ENCODE measurements around the gene HEXIM1.
"Not testable (repeated sequence)": the region's sequence is repeated elsewhere in the genome, so short reads cannot be mapped to it uniquely, and the experiment has no call there.

HEXIM1 gene

DNA sequence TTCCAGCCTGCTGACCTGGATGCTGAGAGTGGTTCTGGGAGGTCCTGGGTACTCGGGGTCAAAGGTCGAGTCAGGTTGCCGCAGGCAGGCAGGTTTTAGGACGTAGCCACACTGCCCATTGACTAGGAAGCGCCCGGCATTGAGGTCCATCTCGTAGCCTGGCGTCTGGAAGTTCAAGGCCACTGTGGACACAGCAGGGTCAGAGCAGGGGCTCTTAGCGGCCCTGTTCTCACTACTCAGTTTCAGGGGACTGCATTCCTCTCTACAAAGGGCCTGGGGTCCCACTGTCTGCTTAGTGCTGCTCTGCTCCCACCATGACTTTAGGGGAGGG, 34.9 kb upstream of the HEXIM1 start:
- no peak for DNase-seq (ENCODE audit: low read depth, low spot score)

DNA sequence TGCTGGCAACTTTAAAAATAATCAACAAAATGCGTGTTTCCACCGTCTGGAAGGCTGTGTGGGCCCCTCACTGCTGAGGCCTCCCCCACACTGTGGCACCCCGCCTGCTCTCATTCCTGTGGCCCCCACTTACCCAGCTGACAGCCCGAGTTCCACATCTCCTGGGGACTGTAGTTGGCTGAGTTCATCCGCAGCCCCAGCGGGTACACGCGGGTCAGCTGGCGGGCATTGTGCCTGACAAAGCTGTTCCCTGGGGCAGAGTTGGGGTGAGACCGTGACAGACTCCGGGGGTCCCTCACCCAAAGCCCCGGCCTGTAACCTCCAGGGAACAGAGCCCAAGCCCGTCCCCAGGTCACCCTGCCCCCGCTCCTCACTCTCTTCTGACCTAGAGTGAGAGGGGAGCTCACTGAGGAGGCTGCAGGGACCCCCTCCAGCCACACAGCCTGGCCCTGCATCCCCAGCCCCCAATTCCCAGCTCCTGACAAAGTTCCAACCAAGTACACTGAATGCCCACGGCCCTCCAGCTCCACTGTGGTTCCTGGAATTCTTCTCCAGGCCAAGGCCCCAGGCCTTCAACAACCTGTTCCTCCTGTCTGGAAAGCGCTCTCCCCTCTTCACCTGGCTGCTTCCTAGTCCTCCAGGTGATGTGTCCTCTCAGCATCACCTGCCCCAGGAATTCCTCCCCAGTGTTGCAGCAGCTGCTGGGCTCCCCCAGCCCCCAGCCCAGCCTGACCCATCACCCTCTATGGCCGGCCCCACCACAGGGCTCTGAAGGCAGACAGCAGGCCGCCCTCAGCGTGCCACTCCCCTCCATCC, 34.0 kb upstream of the HEXIM1 start:
- DNase-seq (ENCODE audit: low read depth, low spot score): no peak

DNA sequence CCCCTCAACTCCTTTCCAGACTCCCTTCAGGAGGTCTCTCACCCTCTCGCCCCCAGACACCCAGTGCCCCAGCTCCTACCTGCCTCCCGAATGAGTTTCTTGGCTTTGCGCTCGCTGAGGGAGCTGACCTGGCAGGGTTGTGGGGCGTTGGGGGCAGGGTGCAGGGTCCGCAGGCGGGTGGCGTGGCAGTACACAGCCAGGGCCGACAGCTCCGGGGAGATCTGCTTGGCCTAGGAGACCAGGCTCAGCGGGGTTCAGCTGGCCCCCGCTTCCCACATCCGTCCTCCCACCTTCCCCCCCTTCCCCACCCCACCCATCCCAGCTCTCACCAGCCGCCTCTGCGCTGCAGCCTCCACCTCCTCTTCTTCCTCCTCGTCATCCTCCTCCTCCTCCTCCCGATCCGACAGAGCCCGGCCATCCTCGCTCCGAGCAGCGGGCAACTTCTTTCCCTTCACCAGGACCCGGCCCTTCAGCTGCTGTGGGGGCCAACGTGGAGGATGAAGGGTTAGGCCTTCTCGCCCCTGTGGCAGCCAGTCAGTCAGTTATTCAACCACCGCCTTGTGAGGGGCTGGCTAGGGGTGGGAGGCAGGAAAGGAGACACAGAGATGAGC, 33.2 kb upstream of the HEXIM1 start:
- no peak for DNase-seq (ENCODE audit: low read depth, low spot score)

DNA sequence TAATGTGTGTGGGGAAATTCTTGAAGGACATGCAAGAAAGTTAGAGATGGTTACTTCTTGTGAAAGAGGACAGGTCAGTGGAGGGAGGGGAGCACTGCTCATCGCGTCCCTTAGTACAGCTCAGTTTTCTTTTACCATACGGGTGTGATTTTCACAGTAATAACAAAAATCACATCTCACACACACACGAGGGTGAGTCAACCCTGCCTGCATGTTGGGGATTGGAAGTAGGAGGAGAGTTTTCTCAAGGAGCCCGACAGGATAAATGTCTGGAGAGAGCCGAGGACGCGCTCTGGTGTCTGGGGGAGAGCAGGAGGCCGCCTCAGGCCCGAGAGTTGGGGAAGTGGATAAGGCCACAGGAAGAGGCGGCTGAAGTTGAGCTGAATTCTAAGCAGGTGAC, 32.4 kb upstream of the HEXIM1 start:
- no peak for DNase-seq (ENCODE audit: low read depth, low spot score)

DNA sequence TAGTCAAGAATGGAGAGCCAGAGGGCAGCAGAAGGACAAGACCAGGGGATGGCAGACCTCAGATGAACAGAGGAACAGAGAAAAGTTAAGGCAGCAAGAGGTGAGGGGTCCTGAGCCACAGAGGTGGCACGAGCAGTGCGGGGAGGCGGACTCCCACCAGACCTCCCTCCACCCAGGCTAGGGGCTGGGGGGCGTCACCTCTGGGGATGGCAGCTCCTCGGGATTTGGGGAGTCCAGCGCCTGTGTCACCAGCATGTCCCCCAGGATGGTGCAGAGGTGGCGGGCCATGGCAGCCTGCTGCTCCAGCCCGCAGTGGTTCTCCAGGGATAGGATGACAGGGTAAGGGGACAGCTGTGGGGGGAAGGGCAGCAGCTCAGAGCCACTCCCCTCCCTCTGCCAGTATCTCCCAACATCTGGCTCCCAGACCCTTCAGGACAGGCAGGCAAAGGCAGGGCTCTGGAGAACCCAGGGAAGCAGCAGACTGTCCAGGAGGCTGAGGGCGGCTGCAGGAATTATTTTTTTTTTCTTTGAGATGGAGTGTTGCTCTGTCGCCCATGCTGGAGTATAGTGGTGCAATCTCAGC, 31.8 kb upstream of the HEXIM1 start:
- no peak for DNase-seq (ENCODE audit: low read depth, low spot score)

DNA sequence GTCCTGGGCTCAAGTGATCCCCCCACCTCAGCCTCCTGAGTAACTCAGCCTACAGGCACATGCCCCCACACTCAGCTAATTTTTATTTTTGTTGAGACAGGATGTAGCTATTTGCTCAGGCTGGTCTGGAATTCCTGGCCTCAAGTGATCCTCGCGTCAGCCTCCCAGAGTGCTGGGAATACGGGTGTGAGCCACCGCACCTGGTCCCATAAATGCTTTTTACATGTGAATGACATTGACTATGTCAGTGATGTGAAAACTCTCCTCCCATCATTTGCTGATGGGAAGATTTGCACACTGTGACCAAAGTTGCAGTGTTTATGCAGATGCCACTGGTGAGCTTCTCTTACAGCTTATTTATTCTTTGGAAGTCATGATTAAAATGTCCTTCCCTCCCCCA, 30.9 kb upstream of the HEXIM1 start:
- DNase-seq (ENCODE audit: low read depth, low spot score): no peak

DNA sequence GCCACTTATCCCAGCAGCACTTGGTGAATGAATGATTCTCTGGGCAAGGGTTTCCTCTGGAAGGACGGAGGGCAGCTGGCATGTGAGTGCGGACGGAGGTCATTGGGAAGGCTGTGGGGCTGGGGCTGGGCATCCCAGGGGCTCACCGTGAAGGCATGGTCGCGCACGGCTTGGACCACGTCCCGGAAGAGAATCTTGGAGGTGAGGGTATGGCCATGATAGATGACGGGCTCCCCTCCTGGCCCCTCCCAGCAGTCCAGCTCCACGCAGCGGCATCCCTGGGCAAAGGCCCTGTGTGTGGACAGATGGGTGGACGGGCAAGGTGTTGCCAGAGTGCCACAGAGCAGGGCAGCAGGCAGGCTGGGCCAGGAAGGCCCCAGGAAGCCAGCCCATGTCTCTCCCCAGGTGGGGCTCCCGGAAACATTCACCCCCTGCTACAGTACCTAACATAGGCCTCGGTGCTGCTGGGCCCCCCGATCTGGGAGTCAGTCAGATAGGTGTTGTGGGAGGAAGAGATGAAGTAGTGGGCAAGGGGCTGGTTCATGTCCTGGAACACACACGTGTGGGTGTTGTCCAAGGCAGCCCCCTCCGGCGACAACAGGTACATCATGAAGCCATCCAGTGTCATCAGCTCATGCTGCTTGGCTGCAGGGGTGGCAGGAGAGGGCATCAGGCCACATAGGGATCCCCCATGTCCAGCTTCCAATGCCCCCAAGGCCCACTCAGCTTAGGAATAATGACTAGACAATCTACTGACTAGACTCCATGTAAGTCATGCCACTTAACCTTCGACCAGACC, 30.2 kb upstream of the HEXIM1 start:
- no peak for DNase-seq (ENCODE audit: low read depth, low spot score)

DNA sequence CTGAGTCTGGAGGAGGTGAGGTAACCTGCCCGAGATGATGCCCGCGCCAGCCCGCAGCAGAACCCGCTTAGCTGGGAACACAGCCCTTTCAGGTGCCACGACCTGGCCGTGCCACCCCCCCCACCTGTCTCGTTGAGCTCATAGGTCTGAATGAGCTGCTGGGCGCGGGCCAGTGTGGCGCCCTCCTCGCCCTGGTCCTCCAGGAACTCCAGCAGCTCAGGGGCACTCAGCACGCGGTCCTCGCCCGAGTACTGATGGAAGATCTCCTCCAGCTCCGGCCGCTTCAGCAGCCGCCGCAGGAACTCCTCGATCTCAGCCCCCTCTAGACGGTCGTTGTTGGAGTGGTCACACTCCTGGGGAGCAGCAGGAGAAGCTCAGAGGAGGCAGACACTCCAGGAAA, 29.6 kb upstream of the HEXIM1 start:
- no peak for DNase-seq (ENCODE audit: low read depth, low spot score)

DNA sequence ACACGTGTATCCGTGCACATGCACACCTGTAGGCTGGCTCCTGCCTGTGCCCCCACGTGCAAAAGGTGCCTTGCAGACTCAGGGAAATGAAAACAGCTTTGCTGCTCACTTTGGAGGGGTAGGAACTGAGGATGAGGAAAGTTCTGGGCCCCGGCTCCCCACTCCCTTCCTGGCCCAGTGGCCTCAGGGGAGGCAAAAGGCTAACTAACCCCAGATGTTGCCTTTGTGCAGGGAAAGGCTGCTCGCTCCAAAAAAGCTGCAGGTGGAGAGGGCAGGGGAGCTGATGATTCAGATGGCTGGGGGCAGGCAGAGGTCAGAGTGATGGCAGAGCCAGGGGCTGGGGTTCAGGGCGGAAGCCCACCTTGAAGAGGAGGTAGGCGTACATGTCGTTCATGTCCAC, 28.3 kb upstream of the HEXIM1 start:
- DNase-seq (ENCODE audit: low read depth, low spot score): no peak

DNA sequence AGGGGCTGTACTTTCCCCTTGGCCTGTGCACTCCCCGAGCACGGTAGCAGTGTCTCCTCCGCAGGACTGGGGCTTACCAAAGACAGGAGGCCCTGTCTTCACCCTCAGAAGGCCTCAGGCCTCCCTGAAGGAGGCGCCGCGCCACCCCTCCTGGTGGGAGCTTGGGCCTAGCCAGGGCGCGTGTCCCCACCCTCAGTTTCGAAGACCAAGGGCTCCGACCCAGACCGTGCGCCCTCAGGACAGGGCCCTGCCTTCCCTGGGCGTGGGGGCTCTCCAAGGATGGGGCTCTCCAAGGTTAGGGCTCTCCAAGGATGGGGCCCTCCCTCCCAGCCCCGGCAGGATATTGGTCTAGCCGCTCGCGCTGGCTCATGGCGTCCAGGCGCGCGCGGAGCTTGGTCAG, 27.7 kb upstream of the HEXIM1 start:
- DNase-seq (ENCODE audit: low read depth, low spot score): no peak

DNA sequence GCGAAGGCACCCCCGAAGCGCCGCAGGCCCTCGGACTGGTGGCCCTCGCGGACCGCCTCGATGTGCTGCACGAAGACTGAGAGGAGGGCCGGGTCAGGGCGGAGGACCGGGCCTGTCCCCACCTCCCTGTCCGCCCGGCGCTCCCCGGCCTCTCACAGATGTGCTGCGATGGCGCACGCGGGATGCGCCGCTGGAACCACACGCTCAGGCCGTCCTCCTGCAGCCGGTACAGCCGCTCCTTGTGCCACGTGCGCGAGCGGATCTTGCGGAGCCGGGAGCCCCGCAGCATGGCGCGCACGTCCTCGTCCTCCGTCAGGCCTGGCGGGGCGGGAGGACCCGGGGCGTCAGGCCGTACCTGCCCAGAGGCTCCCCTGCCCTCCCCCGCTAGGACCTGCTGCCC, 27.2 kb upstream of the HEXIM1 start:
- no peak for DNase-seq (ENCODE audit: low read depth, low spot score)

DNA sequence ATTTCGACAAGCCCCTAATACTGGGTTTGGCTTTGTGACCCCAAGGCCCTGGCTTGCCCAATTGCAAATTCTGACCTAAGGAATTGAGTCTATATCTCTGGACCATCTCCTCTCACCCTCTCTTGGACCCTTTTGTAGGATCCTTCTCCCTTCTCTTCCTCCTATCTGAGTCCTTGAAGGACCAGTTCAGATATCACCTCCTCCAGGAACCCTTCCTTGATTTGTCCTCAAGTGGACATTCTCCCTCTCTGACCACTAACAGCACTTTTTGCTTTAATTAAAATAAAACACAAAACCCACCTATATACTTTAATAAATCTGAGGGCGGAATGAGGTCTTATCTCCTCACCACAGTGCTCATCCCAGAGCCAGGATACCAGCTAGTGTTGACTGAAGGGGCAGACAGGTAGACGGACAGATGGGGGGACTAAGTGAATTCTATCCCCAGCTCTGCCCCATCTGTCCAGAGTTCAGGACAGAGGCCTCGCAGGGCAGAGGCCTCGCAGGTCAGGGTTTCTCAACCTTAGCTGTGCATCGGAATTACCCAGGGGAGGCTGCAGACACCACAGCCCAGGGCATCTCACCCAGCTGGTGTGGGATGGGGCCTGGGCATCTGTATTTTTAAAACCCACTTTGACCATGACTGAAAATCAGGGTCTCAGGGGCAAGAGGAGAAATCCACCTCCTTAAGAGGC, 25.1 kb upstream of the HEXIM1 start:
- no peak for DNase-seq (ENCODE audit: low read depth, low spot score)

DNA sequence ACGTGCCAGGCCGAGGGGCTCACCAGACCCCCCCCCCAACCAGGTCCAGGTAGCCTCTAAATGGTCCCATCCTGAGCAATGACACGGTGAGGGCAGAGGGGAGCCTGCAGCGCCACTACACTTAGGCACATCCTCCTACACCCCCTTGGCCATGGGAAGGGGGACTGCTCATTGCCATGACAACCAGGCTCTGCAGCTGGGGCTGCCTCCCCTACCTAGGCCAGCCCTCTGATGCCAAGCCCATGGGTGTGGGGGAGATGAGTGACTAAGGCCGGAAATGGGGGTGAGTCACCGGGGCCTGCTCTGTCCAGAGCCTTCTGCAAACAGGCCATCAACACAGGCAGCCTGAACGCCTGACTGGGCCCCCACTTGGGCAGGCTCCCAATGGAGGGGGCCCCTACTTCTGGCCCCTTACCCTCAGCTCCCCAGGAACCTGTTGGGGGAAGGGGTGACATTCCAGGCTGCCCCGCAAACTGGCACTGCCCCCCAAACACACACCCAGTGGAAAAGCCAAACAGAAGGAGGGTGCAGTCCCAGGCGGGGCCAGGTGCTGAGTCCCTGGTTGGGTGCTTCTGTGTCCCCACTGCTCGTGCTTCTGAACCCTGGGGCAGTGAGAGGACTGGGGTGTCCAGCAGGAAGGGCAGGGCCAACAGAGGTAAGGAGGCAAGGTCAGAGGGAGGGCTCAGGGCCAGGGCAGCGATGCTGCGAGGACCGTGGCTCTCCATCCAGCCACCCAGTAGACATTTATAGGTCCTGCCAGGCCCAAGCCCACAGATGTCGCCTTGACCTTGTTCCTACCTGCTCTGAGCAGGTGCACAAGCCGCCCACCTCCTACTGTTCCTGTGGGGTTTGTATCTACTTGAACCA, 24.1 kb upstream of the HEXIM1 start:
- DNase-seq (ENCODE audit: low read depth, low spot score): no peak

DNA sequence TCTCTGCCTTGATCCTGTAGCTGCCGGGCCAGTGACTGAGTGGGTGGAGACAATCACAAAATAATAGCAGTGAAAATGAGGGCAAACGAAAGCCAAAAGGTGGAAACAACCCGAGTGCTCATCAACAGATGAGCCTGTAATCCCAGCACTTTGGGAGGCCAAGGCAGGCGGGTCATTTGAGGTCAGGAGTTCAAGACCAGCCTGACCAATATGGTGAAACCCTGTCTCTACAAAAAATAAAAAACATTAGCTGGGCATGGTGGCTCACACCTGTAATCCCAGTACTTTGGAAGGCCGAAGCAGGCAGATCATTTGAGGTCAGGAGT, 23.5 kb upstream of the HEXIM1 start:
- DNase-seq (ENCODE audit: low read depth, low spot score): not testable (repeated sequence)

DNA sequence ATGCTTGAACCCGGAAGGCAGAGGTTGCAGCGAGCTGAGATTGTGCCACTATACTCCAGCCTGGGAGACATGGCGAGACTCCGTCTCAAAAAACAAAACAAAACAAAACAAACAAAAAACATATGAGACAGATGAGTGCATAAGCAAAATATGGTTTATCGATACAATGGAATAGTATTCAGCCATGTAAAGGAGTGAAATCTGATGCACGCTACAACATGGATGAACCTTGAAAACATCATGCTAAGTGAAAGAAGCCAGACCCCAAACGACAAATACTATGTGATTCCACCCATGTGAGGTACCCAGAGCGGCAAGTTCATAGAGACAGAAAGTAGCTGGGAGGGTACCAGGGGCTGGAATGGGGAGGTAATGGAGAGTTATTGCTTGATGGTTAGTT, 22.8 kb upstream of the HEXIM1 start:
- no peak for DNase-seq (ENCODE audit: low read depth, low spot score)

DNA sequence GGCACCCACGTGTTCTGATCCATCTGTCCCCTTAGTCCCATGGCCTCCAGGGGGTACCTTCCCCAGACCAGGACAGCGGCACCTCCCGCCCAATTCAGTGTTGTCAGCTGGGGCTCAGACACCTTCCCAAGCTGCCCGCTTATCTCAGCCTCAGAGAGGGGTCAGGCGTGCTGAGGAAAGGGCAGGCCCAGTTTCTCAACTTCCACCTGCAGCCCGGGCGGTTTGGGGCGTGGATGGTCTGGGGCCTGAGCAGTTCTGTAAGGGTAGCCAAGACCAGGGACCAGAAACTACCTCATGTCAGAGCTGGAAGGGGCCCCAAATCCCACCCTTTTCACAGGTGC, 21.1 kb upstream of the HEXIM1 start:
- DNase-seq (ENCODE audit: low read depth, low spot score): no peak

DNA sequence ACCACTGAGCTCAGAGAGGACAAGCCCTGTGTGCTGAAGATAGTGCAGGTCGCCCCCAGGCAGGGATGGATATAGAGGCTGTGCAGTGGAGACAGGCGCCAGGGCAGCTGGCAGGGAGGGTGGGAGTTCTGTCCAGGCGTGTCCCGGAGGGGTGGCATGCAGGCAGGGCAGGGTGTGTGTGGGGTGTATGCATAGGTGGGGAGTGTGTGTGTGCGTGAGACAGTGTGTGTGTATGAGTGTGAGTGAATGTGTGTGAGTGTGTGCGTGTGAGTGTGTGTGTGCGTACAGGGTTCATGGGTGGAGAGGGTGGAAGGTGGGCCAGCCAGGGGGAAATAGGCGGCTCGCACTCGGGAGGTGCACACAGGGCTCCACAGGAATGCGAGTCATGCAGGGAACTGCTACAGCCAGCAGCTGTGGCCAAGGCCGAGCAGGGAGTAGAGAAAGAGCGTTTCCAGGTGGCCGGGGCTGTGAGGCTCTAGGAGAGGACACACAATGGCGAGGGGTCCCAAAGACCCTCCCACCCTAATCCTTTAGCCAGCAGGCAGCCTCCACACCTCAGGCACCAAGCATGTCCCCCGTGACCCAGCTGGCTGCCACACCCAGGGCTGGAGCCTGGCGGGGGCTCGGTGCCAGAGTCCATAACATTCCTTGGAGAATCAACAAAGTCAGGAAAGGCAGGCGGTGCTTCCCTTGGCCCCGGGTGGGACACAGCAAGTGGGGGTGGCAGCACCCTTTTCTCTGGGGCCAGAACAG, 20.6 kb upstream of the HEXIM1 start:
- DNase-seq (ENCODE audit: low read depth, low spot score): no peak

DNA sequence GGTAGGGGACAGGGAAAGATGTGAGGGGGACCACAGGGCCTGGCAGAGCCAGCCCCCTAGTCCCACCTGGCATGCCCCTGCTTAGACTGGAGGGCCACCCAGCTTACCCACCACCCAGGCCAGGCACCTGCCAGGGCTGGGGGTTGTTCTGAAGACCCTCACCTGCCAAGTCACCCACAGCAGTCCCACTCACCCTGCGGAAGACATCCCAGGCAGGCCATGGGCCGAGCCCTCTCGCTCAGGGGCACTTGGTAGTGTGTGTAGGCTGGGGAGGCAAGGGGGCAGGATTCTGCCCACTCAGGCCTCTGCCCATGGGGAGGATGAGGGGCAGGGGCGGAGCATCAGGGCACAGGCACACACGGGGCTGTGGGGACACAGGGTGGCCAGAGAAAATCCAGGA, 19.9 kb upstream of the HEXIM1 start:
- no peak for DNase-seq (ENCODE audit: low read depth, low spot score)

DNA sequence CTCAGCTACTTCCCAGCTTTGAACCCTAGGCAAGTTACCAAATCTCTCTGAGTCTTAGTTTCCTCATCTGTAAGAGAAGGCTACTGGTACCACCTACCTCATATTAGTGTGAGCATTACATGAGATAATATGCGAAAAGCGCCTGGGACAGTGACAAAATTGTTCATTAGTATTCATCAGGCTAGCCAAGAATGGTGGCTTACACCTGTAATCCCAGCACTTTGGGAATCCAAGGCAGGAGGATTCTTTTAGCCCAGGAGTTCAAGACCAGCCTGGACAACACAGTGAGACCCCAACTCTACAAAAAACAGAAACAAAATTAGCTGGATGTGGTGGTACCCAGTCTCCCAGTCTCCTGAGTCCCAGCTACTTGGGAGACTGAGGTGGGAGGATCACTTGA, 19.3 kb upstream of the HEXIM1 start:
- no peak for DNase-seq (ENCODE audit: low read depth, low spot score)

DNA sequence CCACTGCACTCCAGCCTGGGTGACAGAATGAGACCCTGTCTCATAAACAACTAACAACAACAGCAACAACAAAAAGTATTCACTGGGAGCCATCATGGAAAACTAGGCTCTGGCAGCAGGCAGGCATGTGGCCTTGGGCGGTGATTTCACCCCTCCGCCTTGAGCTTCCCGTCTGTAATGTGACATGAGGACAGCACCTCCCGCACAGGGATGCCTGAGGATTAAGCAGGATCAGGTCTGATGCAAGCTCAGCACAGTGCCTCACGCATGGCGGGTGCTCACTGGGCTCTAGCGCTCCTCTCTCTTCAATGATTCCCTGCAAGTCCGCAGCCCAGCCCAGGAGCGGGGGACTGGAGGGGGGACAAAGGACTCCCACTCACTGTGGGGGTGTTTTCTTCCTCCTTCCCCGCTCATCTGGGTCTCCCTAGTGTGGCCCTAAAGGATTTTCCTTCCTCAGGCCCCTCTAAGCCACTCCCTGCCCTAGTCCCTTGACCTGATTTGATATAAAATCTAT, 18.8 kb upstream of the HEXIM1 start:
- no peak for DNase-seq (ENCODE audit: low read depth, low spot score)
